ENCODE measurements around the gene STRIP1. TPM values are rescaled to one million over a fixed set of nuclear protein-coding genes. Genes with fewer than 3 reads are reported as not detected.

Gene STRIP1
- total and polyA plus RNA-seq, 2 donors from 2014 or later = 9.5 to 31.1 TPM

DNA sequence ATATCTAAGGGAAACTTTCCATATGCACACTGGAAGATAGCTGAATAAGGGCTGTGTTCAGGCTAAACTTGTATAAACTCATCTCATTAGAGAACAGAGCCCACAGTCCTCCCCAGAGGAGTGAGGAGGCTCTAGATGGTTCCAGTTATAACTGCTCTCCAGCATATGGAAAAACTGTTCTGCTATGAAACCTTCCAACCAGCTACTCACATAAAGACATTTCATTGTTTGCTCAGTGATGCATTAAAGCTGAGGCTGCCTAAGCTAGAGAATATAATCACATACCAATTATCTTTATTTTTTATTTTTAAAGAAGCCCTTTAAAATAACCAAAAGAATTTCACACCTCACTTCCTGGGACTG is 36.6 kb upstream of the STRIP1 start:
- H3K36me3 ChIP-seq (ENCODE audit: control insufficient read depth in 2 of 3, insufficient read depth in 3 of 3, low read length in 3 of 3) = peaks cover 0 to 2% (median 0%) of the 10 kb centered on the region in 3 donors
- no peak for FAIRE-seq
- H3K9ac ChIP-seq (ENCODE audit: low read length in 3 of 3) = no peak overlapping the region
- intact Hi-C loops (cut with DNase I) = no loop called here
- H3K27ac ChIP-seq (ENCODE audit: low read depth in 2 of 2, low read length in 2 of 2) = no peak overlapping the region
- no peaks in the 10 kb centered on the region for H3K9me3 ChIP-seq (ENCODE audit: control insufficient read depth in 2 of 3, insufficient read depth in 1 of 3, low read length in 3 of 3)
- no peaks in the 10 kb centered on the region for H3K27me3 ChIP-seq (ENCODE audit: control insufficient read depth, insufficient read depth, low read length)
- peaks cover 4 to 11% (median 4%) of the 10 kb centered on the region in 3 donors for H3K4me1 ChIP-seq (ENCODE audit: control insufficient read depth in 2 of 3, insufficient read depth in 2 of 3, low read depth in 1 of 3, low read length in 3 of 3)
- peak in 1 of 5 donors; percentile 41 for DNase-seq
- no peak for TF ChIP-seq CTCF (IDR thresholded peaks at IDR 0.05; ENCODE audit: borderline replicate concordance, extremely low read depth, insufficient read depth)
- no peak overlapping the region for H3K4me3 ChIP-seq (ENCODE audit: low read length in 3 of 3)

GRCh38 chr1:110002695-110003094 is 31.7 kb upstream of the STRIP1 start:
- H3K27me3 ChIP-seq (ENCODE audit: control insufficient read depth, insufficient read depth, low read length) = no peaks in the 10 kb centered on the region
- H3K4me3 ChIP-seq (ENCODE audit: low read length in 3 of 3) = no peak overlapping the region
- DNase-seq (no peak), FAIRE-seq (no peak)
- TF ChIP-seq CTCF (IDR thresholded peaks at IDR 0.05; ENCODE audit: borderline replicate concordance, extremely low read depth, insufficient read depth) = no peak
- H3K4me1 ChIP-seq (ENCODE audit: control insufficient read depth in 2 of 3, insufficient read depth in 2 of 3, low read depth in 1 of 3, low read length in 3 of 3) = peaks cover 11 to 41% (median 24%) of the 10 kb centered on the region in 3 donors
- H3K27ac ChIP-seq (ENCODE audit: low read depth in 2 of 2, low read length in 2 of 2) = no peak overlapping the region
- H3K36me3 ChIP-seq (ENCODE audit: control insufficient read depth in 2 of 3, insufficient read depth in 3 of 3, low read length in 3 of 3) = no peaks in the 10 kb centered on the region
- no peak overlapping the region for H3K9ac ChIP-seq (ENCODE audit: low read length in 3 of 3)
- intact Hi-C loops (cut with DNase I) = no loop called here
- H3K9me3 ChIP-seq (ENCODE audit: control insufficient read depth in 2 of 3, insufficient read depth in 1 of 3, low read length in 3 of 3) = no peaks in the 10 kb centered on the region

DNA sequence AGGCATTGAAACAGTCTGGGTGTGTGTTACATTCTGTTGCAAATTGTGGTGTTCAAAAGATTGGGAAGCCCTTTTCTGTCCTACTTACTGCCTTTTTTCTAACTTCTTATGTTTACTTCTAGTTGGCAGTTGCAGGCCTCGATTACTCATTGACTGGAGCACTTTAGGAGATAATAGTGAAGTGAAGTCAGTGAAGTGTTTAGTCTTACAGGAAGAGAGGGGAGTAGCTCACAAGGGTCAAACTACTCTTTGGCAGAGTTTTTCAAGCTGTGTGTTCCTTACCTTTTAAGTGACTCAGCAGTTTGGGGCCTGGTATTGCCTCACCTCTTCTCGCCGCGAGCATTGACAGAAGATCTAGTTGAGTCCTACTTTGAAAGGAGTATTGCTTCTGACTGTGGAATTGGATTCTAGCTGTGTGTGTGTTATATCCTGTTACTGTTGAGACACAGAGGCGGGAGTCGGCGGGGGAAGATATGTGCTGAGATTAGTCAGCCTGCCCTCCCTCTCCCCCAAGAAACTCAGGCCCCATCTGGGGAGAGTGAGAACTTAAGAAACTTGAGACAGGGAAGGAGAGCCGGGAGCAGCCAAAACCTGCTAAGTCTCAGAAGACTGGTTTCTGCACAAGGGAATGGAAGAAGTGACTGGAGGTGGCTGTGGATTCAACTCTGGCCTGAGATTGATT is 30.5 kb upstream of the STRIP1 start:
- no peaks in the 10 kb centered on the region for H3K27me3 ChIP-seq (ENCODE audit: control insufficient read depth, insufficient read depth, low read length)
- peaks cover 10 to 41% (median 24%) of the 10 kb centered on the region in 3 donors for H3K4me1 ChIP-seq (ENCODE audit: control insufficient read depth in 2 of 3, insufficient read depth in 2 of 3, low read depth in 1 of 3, low read length in 3 of 3)
- H3K9ac ChIP-seq (ENCODE audit: low read length in 3 of 3) = peak overlapping the region in 2 of 3 donors; percentile 26 to 41
- H3K9me3 ChIP-seq (ENCODE audit: control insufficient read depth in 2 of 3, insufficient read depth in 1 of 3, low read length in 3 of 3) = no peaks in the 10 kb centered on the region
- H3K4me3 ChIP-seq (ENCODE audit: low read length in 3 of 3) = peak overlapping the region in 2 of 3 donors; percentile 44 to 51
- H3K27ac ChIP-seq (ENCODE audit: low read depth in 2 of 2, low read length in 2 of 2) = peak overlapping the region; percentile 64 to 80
- intact Hi-C loops (cut with DNase I) = no loop called here
- no peak for TF ChIP-seq CTCF (IDR thresholded peaks at IDR 0.05; ENCODE audit: borderline replicate concordance, extremely low read depth, insufficient read depth)
- DNase-seq (peak; percentile 74 to 90 (median 87)), FAIRE-seq (peak; percentile 90)
- H3K36me3 ChIP-seq (ENCODE audit: control insufficient read depth in 2 of 3, insufficient read depth in 3 of 3, low read length in 3 of 3) = peaks cover under 1% of the 10 kb centered on the region in 3 donors
